Panc1 (cell line): ENCODE results near the gene WSCD2.

Experiments used
- CTCF ChIP-seq: fragments of 450-650 bp; IDR thresholded peaks from 2 replicates; pipeline ENCODE4 v1.5.1; 2017; ENCODE audit warnings: mild to moderate bottlenecking
- POLR2AphosphoS5 ChIP-seq: IDR thresholded peaks from 2 replicates; pipeline ENCODE4 v1.6.1; 2012; ENCODE audit warnings: mild to moderate bottlenecking, low read depth, low read length, moderate library complexity
- REST ChIP-seq, 2 experiments: IDR thresholded peaks; 2 replicates each; pipeline ENCODE4 v1.6.1; 2011 to 2012; ENCODE audit warnings: low read depth in 2 of 2, control low read depth in 1 of 2, low read length in 1 of 2, mild to moderate bottlenecking in 1 of 2, moderate library complexity in 1 of 2; ENCODE audit not compliant: insufficient read depth in 1 of 2
- TCF7L2 ChIP-seq: IDR thresholded peaks from 2 replicates; pipeline ENCODE4 v1.6.1; 2011; ENCODE audit warnings: mild to moderate bottlenecking, low read depth, low read length, inconsistent platforms

GRCh38 chr12:108123402-108123801 lies 5.7 kb upstream of the WSCD2 start:
- no peak for TF ChIP-seq CTCF
- no peak for TF ChIP-seq REST (IDR thresholded peaks at IDR 0.05; ENCODE audit: insufficient read depth in 1 of 2, low read depth in 2 of 2, low read length in 1 of 2)
- no peak for TF ChIP-seq POLR2AphosphoS5
- no peak for TF ChIP-seq TCF7L2
